ENCODE results near the gene SH3PXD2B.
"Not testable (repeated sequence)": the region's sequence is repeated elsewhere in the genome, so short reads cannot be mapped to it uniquely, and the experiment has no call there.

The SH3PXD2B gene

GRCh38 chr5:172288465-172288864 lies 165.9 kb downstream of the SH3PXD2B start:
- DNase-seq = no peak

GRCh38 chr5:172287140-172287539 lies 167.2 kb downstream of the SH3PXD2B start:
- DNase-seq = not testable (repeated sequence)

GRCh38 chr5:172285226-172286143 lies 168.8 kb downstream of the SH3PXD2B start:
- DNase-seq = no peak

GRCh38 chr5:172284611-172284980 lies 169.7 kb downstream of the SH3PXD2B start:
- no peak for DNase-seq

- peak; percentile 78 to 81 for DNase-seq
Observed at GRCh38 chr5:172283862-172284610, 170.3 kb downstream of the SH3PXD2B start.

GRCh38 chr5:172283020-172283861 lies 171.1 kb downstream of the SH3PXD2B start, which contains the start of gene UBTD2:
TSS of gene UBTD2 (minus strand) at chr5:172283764. CDS start at chr5:172283665, 99 bp downstream.
- peak; percentile 77 to 83 for DNase-seq

GRCh38 chr5:172282272-172283019 lies 171.9 kb downstream of the SH3PXD2B start:
- DNase-seq = no peak

GRCh38 chr5:172281346-172281745 lies 173.0 kb downstream of the SH3PXD2B start:
- no peak for DNase-seq

GRCh38 chr5:172280929-172281328 lies 173.4 kb downstream of the SH3PXD2B start:
- DNase-seq = no peak

- no peak for DNase-seq
Observed at GRCh38 chr5:172280317-172280716, 174.0 kb downstream of the SH3PXD2B start.

GRCh38 chr5:172278356-172278755 lies 176.0 kb downstream of the SH3PXD2B start:
- no peak for DNase-seq

- DNase-seq = no peak
Observed at GRCh38 chr5:172276214-172276613, 178.1 kb downstream of the SH3PXD2B start.

Measured in activated CD4-positive, alpha-beta T cell treated with anti-CD3 and anti-CD28 coated beads, Interleukin-2, amount 50 U/mL, for 48 hours (primary cell).